GM10248 (cell line): ENCODE results near the gene USP22.
"Not testable (repeated sequence)": the region's sequence is repeated elsewhere in the genome, so short reads cannot be mapped to it uniquely, and the experiment has no call there.

Experiments used
- CTCF ChIA-PET: fragments of 300-600 bp; sonication (Branson Sonifier 250); formaldehyde crosslinking; extraction: SDS; loops from one replicate; lab custom pipeline; 2021; ENCODE audit warnings: antibody characterized with exemption; lab: Yijun Ruan, JAX
- POLR2A ChIA-PET: fragments of 350-650 bp; sonication (Branson Sonifier 250); formaldehyde crosslinking; extraction: SDS; loops from one replicate; lab custom pipeline; 2020; ENCODE audit warnings: antibody characterized with exemption; lab: Yijun Ruan, JAX
- DNase-seq: peaks from one replicate; pipeline ENCODE4 v3.0.0; 2012; ENCODE audit errors: extremely low spot score
- TF ChIP-seq, protein P1 (sequence below): IDR thresholded peaks from 2 replicates; pipeline ENCODE4 v1.5.1; 2012; ENCODE audit warnings: mild to moderate bottlenecking, low read depth; ENCODE audit errors: extremely low read depth, missing control alignments, control extremely low read depth

The USP22 gene

DNA sequence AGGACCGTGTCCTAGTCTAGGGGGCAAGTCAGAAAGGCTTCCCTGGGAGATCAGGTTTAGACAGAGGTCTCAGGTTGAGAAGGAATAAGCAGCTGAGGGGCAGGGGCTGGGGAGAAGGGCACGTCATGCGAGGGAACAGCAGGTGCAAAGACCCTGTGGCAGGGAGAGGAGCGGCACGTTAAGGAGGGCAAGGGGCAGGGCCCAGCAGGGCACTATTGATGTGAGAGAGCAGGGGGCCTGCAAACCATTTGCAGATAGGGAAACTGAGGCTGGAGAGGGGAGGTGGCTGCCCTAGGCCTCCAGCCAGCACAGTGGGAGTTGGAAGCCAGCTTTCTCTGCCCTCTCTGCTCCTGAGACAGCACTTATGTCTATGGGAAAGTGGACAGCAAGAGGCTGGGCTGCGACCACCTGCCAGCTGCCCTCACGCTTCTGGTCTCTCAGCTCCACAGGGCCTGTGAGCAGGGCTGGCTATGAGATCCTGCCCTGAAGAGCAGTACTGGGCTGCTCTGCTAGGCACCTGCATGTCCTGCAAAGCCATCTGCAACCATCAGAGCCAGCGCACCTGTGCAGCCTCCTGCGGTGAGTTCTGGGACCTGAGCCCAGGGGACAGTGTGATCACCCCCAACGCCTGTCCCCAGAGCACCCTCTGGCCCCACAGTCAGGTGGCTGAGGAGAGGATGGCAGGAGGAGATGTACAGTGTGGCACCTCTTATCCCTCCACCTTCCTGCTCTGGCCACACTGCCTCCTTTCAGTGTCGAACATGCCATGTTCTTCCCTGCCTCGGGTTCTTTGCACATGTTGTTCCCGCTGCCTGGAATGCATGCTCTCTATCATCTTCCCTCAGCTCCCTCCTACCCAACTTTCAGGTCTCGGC lies 61.5 kb downstream of the USP22 start:
- no peak for DNase-seq

DNA sequence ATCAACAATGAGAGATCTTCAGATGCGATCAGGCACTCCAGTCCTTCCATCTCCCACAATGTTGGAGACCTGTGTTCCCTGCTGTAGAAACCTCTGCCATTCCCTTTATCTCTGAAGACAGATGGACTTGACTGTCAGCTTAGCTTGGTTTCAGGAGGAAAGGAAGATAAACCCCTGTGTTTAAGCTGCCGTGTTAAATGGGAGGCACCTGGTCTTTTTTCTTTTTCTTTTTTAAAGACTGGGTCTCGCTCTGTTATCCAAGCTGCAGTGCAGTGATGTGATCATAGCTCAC lies 63.1 kb downstream of the USP22 start:
- ChIA-PET POLR2A (no interaction called here), CTCF (no interaction called here)
- no peak for DNase-seq
- TF ChIP-seq, protein P1, sequence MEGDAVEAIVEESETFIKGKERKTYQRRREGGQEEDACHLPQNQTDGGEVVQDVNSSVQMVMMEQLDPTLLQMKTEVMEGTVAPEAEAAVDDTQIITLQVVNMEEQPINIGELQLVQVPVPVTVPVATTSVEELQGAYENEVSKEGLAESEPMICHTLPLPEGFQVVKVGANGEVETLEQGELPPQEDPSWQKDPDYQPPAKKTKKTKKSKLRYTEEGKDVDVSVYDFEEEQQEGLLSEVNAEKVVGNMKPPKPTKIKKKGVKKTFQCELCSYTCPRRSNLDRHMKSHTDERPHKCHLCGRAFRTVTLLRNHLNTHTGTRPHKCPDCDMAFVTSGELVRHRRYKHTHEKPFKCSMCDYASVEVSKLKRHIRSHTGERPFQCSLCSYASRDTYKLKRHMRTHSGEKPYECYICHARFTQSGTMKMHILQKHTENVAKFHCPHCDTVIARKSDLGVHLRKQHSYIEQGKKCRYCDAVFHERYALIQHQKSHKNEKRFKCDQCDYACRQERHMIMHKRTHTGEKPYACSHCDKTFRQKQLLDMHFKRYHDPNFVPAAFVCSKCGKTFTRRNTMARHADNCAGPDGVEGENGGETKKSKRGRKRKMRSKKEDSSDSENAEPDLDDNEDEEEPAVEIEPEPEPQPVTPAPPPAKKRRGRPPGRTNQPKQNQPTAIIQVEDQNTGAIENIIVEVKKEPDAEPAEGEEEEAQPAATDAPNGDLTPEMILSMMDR: no peak

More for the DNA sequence above, 61.5 kb downstream of the USP22 start:
- CTCF ChIA-PET: interaction anchor here (0.7 to 1.5 kb wide), 2 partner anchors 12 to 37 kb away, joined by 3 to 5 read pairs; no protein-coding TSS in a partner anchor
- POLR2A ChIA-PET: no interaction called here
- TF ChIP-seq, protein P1: no peak

DNA sequence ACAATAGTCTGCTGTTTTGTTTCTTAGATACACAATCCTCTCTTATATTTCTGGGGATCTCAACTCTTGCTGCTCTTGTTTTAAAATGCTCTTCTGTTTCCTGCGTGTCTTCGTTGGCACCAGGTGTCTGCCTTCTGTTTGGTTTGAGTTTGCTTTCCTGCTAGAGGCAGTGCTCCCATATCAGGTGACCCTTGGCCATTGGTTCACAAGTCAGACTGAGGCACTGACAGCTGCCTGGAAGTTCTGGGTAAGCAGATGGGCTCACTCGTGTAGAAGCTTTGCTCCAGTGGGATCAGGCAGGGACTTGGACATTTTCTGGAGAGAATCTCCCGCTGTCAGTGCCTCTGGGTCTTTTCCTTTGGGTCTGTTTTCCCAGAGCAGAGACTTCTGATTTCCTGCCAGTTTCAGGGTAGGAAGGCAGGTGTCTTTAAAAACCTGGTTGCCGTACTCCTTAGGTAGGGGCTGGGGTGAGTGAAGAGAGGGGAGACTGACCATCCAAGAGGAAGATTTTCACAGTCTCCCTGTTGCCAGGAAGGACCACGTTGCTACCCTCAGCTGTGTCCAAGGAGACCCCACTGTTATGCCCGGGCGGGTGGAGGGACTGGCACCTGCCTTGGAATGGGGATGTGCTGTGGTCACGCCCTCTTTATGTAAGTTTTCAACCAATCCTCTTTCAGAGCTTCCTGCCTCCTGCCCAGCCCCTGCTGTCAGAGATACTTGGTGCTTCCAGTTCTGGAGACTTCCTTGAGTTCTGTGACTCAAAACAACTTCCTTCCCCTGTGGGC lies 63.6 kb downstream of the USP22 start:
- CTCF ChIA-PET: interaction anchor here (5.1 kb wide), 1 partner anchor 14 kb away, joined by 28 read pairs; no protein-coding TSS in a partner anchor
- DNase-seq, POLR2A ChIA-PET: not testable (repeated sequence)

DNA sequence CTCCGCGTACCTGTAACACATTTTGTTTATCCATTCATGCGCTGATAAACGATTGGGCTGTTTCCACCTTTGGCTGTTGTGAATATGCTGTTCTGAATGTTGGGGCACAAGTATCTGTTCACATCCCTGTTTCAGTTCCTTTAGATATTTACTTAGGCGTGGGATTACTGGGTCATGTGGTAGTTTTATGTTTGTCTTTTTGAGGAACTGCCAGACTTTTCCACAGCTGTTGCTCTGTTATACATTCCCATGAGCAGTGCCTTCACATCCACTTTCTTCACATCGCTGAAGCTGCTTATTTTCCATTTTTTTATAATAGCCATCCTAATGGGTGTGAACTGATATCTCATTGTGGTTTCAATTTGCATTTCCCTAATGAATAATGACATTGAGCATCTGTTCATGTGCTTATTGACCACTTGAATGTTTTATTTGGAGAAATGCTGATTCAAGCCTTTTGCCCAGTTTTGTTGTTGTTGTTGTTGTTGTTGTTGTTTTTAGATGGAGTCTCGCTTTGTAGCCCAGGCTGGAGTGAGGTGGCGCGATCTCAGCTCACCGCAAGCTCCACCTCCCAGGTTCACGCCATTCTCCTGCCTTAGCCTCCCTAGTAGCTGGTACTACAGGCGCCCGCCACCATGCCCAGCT lies 65.1 kb downstream of the USP22 start:
- CTCF ChIA-PET: interaction anchor here (5.1 kb wide), 1 partner anchor 16 kb away, joined by 28 read pairs; no protein-coding TSS in a partner anchor
- POLR2A ChIA-PET, DNase-seq: not testable (repeated sequence)

DNA sequence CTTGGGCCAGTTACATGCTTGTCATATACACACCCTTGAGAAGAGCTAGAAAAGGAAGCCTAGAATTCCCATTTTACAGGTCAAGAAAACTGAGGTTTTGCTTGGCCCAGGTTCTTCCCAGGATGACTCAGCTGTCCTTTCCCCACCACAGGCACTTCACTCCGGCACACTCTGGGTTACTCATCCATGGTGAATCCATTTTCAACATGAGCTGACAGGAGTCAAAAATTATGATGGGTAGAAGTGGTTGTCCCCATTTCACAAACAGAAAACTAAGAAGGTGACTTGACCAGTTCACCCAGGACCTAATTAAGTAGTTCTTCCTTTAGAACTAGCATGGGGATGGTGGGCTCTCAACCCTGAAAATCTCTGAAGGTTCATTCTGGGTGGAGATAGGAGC lies 67.2 kb downstream of the USP22 start:
- TF ChIP-seq, protein P1: no peak
- ChIA-PET POLR2A (no interaction called here), CTCF (interaction anchor here (0.7 to 5.1 kb wide), 2 partner anchors 18 to 31 kb away, joined by 3 to 28 read pairs; no protein-coding TSS in a partner anchor)
- DNase-seq: no peak

DNA sequence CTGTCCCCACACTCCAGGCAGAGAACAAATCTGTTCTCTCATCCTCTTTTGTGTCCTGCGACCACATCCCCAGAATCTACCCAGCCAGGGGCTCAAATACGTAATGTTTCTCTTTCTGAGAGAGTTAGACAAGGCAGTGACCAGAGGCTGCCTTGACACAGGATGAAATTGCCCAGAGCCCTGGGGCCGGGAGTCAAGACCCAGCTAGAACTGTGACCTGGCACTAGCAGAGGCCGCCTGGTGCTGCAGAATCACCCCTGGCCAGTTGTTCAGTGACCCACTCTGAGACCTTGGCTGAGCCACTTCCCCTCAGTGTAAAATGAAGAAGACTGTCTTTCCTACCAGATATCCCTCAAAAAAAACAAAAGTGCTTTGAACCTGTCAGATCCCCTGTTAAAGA lies 72.5 kb downstream of the USP22 start:
- CTCF ChIA-PET: interaction anchor here (1.1 kb wide), 1 partner anchor 23 kb away, joined by 5 read pairs; no protein-coding TSS in a partner anchor
- POLR2A ChIA-PET: no interaction called here
- TF ChIP-seq, protein P1: no peak
- no peak for DNase-seq

DNA sequence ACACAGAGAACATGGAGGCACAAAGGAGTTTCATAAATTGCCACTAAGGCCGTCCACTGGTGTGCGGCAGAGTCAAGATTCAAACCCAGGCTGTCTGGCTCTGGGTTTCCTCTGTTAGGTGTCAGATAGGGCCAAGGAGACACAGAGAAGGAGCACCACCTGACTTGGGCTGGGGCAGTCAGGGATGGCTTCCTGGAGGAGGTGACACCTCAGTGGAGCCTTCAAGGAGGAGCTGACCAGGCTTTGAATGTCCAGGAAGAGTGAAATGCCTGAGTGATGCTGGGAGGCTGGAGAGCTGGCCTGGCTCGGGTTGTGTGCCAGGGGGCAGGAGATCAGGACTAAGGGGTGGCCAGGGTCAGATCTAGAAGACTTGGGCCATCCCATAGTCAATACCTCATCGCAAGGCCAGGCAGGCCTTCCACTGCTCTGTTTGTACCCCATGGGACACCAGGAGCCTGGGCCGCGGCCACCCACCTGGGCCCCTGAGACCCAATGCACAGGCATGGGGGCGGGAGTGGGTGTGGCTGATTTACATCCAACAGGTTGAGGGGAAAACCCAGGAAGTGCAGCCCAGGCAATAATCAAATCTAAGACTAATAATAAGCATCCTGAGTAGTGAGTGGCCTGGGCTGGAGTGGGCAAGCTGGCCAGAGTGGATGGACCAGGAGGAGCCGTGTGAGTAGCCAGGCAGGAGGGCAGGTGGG lies 73.7 kb downstream of the USP22 start:
- no peak for DNase-seq
- ChIA-PET CTCF (no interaction called here), POLR2A (no interaction called here)
- TF ChIP-seq, protein P1: no peak
